ENCODE data around the gene RNASEH2B.

Gene RNASEH2B

GRCh38 chr13:50892210-50892944 is 17.2 kb upstream of the RNASEH2B start:
- no peak overlapping the region for H3K27ac ChIP-seq

DNA sequence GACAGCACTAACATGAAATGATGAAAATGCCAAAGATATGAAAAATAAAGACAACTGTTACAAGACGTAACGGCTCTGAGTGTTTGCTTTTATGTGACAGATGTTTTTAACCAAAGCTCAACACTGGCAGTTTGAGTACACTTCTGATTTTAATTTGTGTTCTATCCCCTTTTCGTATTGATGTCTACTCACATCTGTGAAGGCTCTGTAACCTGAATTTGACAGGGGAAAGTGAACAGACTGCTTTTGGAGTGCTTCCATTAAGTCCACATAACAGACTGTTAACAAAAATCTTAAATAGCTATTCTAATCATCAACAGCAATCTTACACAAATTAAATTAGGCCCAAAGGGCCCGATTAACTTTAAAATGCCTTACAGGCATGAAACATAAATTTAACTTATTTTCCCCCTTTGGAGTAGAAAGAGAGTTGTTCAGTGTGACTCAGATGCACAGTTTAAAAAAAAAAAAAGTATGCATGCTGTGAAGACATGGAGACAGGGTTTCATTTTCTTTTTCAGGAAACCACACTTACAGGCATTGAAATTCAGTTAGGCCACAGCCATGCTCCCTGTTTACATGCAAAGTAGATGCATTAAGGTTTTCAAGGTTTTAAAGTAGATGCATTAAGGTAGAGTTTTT is 16.3 kb upstream of the RNASEH2B start:
- no peak for TF ChIP-seq ZFX (IDR thresholded peaks at IDR 0.05)
- TF ChIP-seq CTCF (conservative IDR thresholded peaks at IDR 0.05), result no peak
- no peak overlapping the region for H3K27ac ChIP-seq

More at GRCh38 chr13:50892210-50892944, 17.2 kb upstream of the RNASEH2B start:
- TF ChIP-seq CTCF (conservative IDR thresholded peaks at IDR 0.05) (no peak), ZFX (IDR thresholded peaks at IDR 0.05) (no peak)

DNA sequence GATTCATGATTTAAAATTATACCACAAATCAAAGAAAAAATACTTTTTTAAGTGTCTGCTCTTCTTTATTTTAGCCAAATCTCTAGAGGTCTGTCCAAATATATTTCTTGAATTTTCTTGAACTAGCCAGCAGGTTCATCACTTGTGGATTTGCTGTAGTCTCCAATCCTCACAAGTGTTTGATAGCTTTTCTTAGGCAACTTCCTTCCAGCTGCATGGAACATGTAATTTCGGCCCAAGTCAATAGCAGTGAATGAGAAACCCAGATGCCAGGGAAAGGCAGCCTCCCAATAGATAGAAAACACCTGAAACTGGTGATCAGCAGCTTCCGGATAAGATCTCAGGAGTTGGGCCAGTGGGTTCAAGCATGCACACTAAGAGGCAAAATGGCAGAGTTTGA is 15.6 kb upstream of the RNASEH2B start:
- no peak overlapping the region for H3K27ac ChIP-seq
- TF ChIP-seq ZFX (IDR thresholded peaks at IDR 0.05) (no peak), CTCF (conservative IDR thresholded peaks at IDR 0.05) (no peak)

DNA sequence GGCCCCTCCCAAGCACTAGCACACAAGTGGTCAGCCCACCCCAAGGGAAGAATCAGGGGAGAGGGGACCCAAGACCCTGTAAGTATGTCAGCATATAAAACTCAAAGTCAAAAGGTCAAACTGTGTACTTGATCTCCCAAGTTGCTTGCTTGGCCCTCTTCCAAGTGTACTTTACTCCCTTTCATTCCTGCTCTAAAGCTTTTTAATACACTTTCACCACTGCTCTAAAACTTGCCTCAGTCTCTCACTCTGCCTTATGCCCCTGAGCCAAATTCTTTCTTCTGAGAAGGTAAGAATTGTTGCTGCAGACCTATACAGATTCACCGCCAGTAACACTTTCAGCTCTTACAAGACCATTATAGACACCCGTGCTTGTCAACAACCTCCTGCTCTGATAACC is 15.1 kb upstream of the RNASEH2B start:
- H3K27ac ChIP-seq, result no peak overlapping the region
- TF ChIP-seq CTCF (conservative IDR thresholded peaks at IDR 0.05) (no peak), ZFX (IDR thresholded peaks at IDR 0.05) (no peak)

DNA sequence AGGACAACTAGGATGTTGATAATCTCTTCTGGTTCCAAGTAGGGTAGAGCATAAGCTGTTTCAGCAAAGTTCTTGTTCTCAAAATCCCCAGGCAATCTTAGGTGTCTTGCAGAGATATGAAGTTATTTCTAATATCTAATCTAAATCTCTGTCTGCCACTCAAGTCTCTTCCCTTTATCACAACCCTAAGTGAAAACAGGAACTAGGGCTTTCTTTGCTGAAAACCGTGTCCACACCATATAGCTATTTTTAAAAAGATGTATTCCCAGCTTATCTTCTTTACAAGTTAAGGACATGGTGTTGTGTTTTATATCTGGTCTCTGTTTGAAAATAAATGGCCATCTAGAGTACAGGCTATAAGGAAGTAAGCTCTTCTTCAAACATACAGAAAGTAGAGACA is 11.3 kb upstream of the RNASEH2B start:
- no peak for TF ChIP-seq ZFX (IDR thresholded peaks at IDR 0.05)
- TF ChIP-seq CTCF (conservative IDR thresholded peaks at IDR 0.05), result no peak
- no peak overlapping the region for H3K27ac ChIP-seq

GRCh38 chr13:50901701-50902100 is 7.9 kb upstream of the RNASEH2B start:
- TF ChIP-seq ZFX (IDR thresholded peaks at IDR 0.05) (no peak), CTCF (conservative IDR thresholded peaks at IDR 0.05) (no peak)
- H3K27ac ChIP-seq, result no peak overlapping the region

GRCh38 chr13:50905256-50905655 is 4.3 kb upstream of the RNASEH2B start:
- H3K27ac ChIP-seq, result no peak overlapping the region
- TF ChIP-seq ZFX (IDR thresholded peaks at IDR 0.05), result no peak
- TF ChIP-seq CTCF (conservative IDR thresholded peaks at IDR 0.05), result no peak
